Osteoblast (primary cell): ENCODE data around the gene GNLY. TPM values are rescaled to one million over a fixed set of nuclear protein-coding genes. Genes with fewer than 3 reads are reported as not detected.

Experiments
- DNase-seq: peaks from one replicate; pipeline ENCODE4 v3.0.0; 2011; ENCODE audit warnings: low spot score, mixed read lengths; ENCODE audit not compliant: insufficient read length; ENCODE audit errors: missing footprints
- H2AFZ ChIP-seq: 2 replicates; pipeline ENCODE4 v1.6.0; 2011; ENCODE audit warnings: mild to moderate bottlenecking, low read length
- H3K27ac ChIP-seq: 2 replicates; pipeline ENCODE4 v1.5.1; 2011; ENCODE audit warnings: mild to moderate bottlenecking, low read depth, low read length, moderate library complexity
- H3K27me3 ChIP-seq: 2 replicates; pipeline ENCODE4 v1.6.0; 2012; ENCODE audit warnings: mild to moderate bottlenecking, control low read depth, inconsistent platforms, low read length, moderate library complexity; ENCODE audit not compliant: insufficient read depth
- H3K36me3 ChIP-seq: 2 replicates; pipeline ENCODE4 v1.5.1; 2011; ENCODE audit warnings: mild to moderate bottlenecking, low read length, control low read depth, moderate library complexity; ENCODE audit not compliant: insufficient read depth
- H3K4me1 ChIP-seq: 2 replicates; pipeline ENCODE4 v1.5.1; 2011; ENCODE audit warnings: mild to moderate bottlenecking, low read length, control low read depth, moderate library complexity; ENCODE audit not compliant: insufficient read depth
- H3K4me2 ChIP-seq: 2 replicates; pipeline ENCODE4 v1.6.0; 2011; ENCODE audit warnings: mild to moderate bottlenecking, low read length; ENCODE audit not compliant: insufficient read depth
- H3K4me3 ChIP-seq: fragments of 200-600 bp; sonication (generic); 3 replicates; pipeline ENCODE4 v1.5.1; 2012; ENCODE audit warnings: mild to moderate bottlenecking, low read length, inconsistent platforms; ENCODE audit not compliant: insufficient read depth
- H3K79me2 ChIP-seq: 2 replicates; pipeline ENCODE4 v1.6.0; 2012; ENCODE audit warnings: mild to moderate bottlenecking, low read length, control low read depth, inconsistent platforms; ENCODE audit not compliant: insufficient read depth
- H3K9me3 ChIP-seq: 2 replicates; pipeline ENCODE4 v1.5.1; 2011; ENCODE audit warnings: low read depth, low read length, control low read depth
- H4K20me1 ChIP-seq: 2 replicates; pipeline ENCODE4 v1.6.0; 2012; ENCODE audit warnings: mild to moderate bottlenecking, low read length, control low read depth; ENCODE audit not compliant: insufficient read depth
- CTCF ChIP-seq: IDR thresholded peaks from 2 replicates; pipeline ENCODE4 v1.5.1; 2011; ENCODE audit warnings: mild to moderate bottlenecking, low read depth, low read length, moderate library complexity; ENCODE audit errors: extremely low read depth
- total RNA-seq: library from RNA; depleted of rRNA; stranded (reverse); fragments of >200 nt; gene quantifications from 2 replicates; pipeline ENCODE4 v1.2.3, GENCODE V29; 2012

The GNLY gene
- total RNA-seq, 1 donor = not detected

GRCh38 chr2:85681372-85681763, 12.8 kb upstream of the GNLY start:
- DNase-seq = no peak
- no peak overlapping the region for H3K4me2 ChIP-seq
- H3K36me3 ChIP-seq = no peaks in the 10 kb centered on the region
- H3K4me3 ChIP-seq = no peak overlapping the region
- no peak overlapping the region for H2AFZ ChIP-seq
- no peak for TF ChIP-seq CTCF
- peaks cover 17% of the 10 kb centered on the region for H3K4me1 ChIP-seq
- H3K9me3 ChIP-seq = no peaks in the 10 kb centered on the region
- H4K20me1 ChIP-seq = no peaks in the 10 kb centered on the region
- no peak overlapping the region for H3K27ac ChIP-seq
- H3K27me3 ChIP-seq = no peaks in the 10 kb centered on the region
- no peaks in the 10 kb centered on the region for H3K79me2 ChIP-seq

GRCh38 chr2:85681776-85682175, 12.4 kb upstream of the GNLY start:
- Histone ChIP-seq H3K27ac (no peak overlapping the region), H3K4me2 (no peak overlapping the region), H4K20me1 (no peaks in the 10 kb centered on the region), H3K4me3 (no peak overlapping the region), H3K27me3 (no peaks in the 10 kb centered on the region), H2AFZ (no peak overlapping the region), H3K36me3 (no peaks in the 10 kb centered on the region), H3K9me3 (no peaks in the 10 kb centered on the region), H3K4me1 (peaks cover 17% of the 10 kb centered on the region), H3K79me2 (no peaks in the 10 kb centered on the region)
- no peak for DNase-seq
- TF ChIP-seq CTCF = no peak

GRCh38 chr2:85682378-85682777, 11.8 kb upstream of the GNLY start:
- Histone ChIP-seq H3K4me1 (peaks cover 17% of the 10 kb centered on the region), H3K4me2 (no peak overlapping the region), H3K27ac (no peak overlapping the region), H3K27me3 (no peaks in the 10 kb centered on the region), H4K20me1 (no peaks in the 10 kb centered on the region), H3K36me3 (no peaks in the 10 kb centered on the region), H3K9me3 (no peaks in the 10 kb centered on the region), H2AFZ (no peak overlapping the region), H3K4me3 (no peak overlapping the region), H3K79me2 (no peaks in the 10 kb centered on the region)
- DNase-seq = no peak
- TF ChIP-seq CTCF = no peak

- Histone ChIP-seq H3K9me3 (no peaks in the 10 kb centered on the region), H3K27ac (no peak overlapping the region), H3K79me2 (no peaks in the 10 kb centered on the region), H3K4me1 (peaks cover 12% of the 10 kb centered on the region), H3K4me3 (no peak overlapping the region), H2AFZ (no peak overlapping the region), H4K20me1 (no peaks in the 10 kb centered on the region), H3K27me3 (no peaks in the 10 kb centered on the region), H3K4me2 (no peak overlapping the region), H3K36me3 (no peaks in the 10 kb centered on the region)
- DNase-seq = no peak
- TF ChIP-seq CTCF = no peak
These were observed 9.8 kb upstream of the GNLY start for GRCh38 chr2:85684380-85684779.
